ENCODE results near the gene MAGI2. TPM values are rescaled to one million over a fixed set of nuclear protein-coding genes. Genes with fewer than 3 reads are reported as not detected.

The MAGI2 gene
- total RNA-seq, 1 experiment from 2014 or later = 14.3 TPM

DNA sequence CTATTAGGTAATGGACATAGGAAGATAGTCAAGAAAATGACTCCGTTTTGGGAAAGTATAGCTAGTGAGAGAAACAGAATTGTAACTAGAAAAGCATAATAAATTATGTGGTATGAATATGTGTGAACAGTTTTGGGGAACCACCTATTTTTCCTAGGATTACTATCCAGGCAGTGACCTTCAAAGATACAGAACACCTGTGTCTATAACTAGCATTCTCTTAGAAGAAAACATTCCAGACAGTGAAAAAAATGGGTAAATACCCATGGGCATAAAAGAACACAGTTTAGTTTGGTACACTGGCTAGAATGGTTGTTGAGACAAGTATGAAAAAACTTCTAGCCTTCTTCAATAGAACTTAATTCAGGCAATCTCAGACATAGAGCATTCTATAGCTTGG lies 690.8 kb downstream of the MAGI2 start:
- no peaks in the 10 kb centered on the region for H3K27me3 ChIP-seq (ENCODE audit: insufficient read depth, low read length)
- H2BK120ac ChIP-seq (ENCODE audit: low read depth, low read length, poor library complexity, severe bottlenecking) = no peak overlapping the region
- H2BK15ac ChIP-seq (ENCODE audit: low read depth, low read length) = no peak overlapping the region
- H3K4me2 ChIP-seq (ENCODE audit: insufficient read depth, insufficient read length, low read length) = no peak overlapping the region
- no peak overlapping the region for H4K91ac ChIP-seq (ENCODE audit: insufficient read length, low read depth, low read length)
- WGBS (ENCODE audit: extremely low coverage, insufficient read length, low lambda C conversion rate) = no CpG with 5 or more reads among the region's 1 CpG
- no peak overlapping the region for H2AFZ ChIP-seq (ENCODE audit: low read length)
- no peak for DNase-seq
- Mint-ChIP-seq H3K27me3 (ENCODE audit: low read depth) (no peaks in the 10 kb centered on the region), H3K4me3 (no peak overlapping the region), H3K4me1 (peaks cover 1 to 2% of the 10 kb centered on the region in 2 experiments), H3K36me3 (ENCODE audit: insufficient read depth in 1 of 3, low read depth in 3 of 3) (peaks cover 2 to 3% (median 3%) of the 10 kb centered on the region in 3 experiments; a peak in 2 of 7 replicates), H3K27ac (no peak overlapping the region), H3K9me3 (no peaks in the 10 kb centered on the region)
- no peaks in the 10 kb centered on the region for H3K4me1 ChIP-seq (ENCODE audit: insufficient read depth, low read length)
- no peak overlapping the region for H3K56ac ChIP-seq (ENCODE audit: insufficient read length, low read depth, low read length)
- no peak overlapping the region for H3K18ac ChIP-seq (ENCODE audit: insufficient read length, low read depth, low read length)
- H2AK5ac ChIP-seq (ENCODE audit: insufficient read length, low read length) = no peak overlapping the region
- H3K79me2 ChIP-seq (ENCODE audit: insufficient read depth, low read length) = peaks cover 10% of the 10 kb centered on the region; the same call in 1 of the 2 replicates
- H3K4ac ChIP-seq (ENCODE audit: low read depth, low read length) = no peak overlapping the region
- H2BK20ac ChIP-seq (ENCODE audit: low read depth, low read length, poor library complexity, severe bottlenecking) = no peak overlapping the region
- H4K5ac ChIP-seq (ENCODE audit: insufficient read length, low read depth, low read length) = no peak overlapping the region
- H2BK5ac ChIP-seq (ENCODE audit: insufficient read length, low read length) = no peak overlapping the region
- H3K79me1 ChIP-seq (ENCODE audit: insufficient read depth, low read depth, low read length, poor library complexity, severe bottlenecking) = no peaks in the 10 kb centered on the region
- H3K14ac ChIP-seq (ENCODE audit: insufficient read depth, low read length) = no peak overlapping the region
- no peak overlapping the region for H2BK12ac ChIP-seq (ENCODE audit: insufficient read length, low read depth, low read length)
- H4K8ac ChIP-seq (replicated peaks; ENCODE audit: insufficient read length, low read depth, low read length) = no peak overlapping the region
- H3K9me3 ChIP-seq (ENCODE audit: control insufficient read depth, low read depth, low read length) = no peaks in the 10 kb centered on the region
- no peaks in the 10 kb centered on the region for H4K20me1 ChIP-seq (ENCODE audit: control insufficient read depth, insufficient read depth, insufficient read length)
- no peak overlapping the region for H3K27ac ChIP-seq (ENCODE audit: insufficient read length, low read depth, low read length)
- no peaks in the 10 kb centered on the region for H3K23me2 ChIP-seq (ENCODE audit: insufficient read length, low read depth, low read length, poor library complexity, severe bottlenecking)
- TF ChIP-seq, protein P1, sequence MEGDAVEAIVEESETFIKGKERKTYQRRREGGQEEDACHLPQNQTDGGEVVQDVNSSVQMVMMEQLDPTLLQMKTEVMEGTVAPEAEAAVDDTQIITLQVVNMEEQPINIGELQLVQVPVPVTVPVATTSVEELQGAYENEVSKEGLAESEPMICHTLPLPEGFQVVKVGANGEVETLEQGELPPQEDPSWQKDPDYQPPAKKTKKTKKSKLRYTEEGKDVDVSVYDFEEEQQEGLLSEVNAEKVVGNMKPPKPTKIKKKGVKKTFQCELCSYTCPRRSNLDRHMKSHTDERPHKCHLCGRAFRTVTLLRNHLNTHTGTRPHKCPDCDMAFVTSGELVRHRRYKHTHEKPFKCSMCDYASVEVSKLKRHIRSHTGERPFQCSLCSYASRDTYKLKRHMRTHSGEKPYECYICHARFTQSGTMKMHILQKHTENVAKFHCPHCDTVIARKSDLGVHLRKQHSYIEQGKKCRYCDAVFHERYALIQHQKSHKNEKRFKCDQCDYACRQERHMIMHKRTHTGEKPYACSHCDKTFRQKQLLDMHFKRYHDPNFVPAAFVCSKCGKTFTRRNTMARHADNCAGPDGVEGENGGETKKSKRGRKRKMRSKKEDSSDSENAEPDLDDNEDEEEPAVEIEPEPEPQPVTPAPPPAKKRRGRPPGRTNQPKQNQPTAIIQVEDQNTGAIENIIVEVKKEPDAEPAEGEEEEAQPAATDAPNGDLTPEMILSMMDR (conservative IDR thresholded peaks at IDR 0.05) = no peak
- H3K9ac ChIP-seq (ENCODE audit: extremely low read depth, insufficient read length, low read length) = no peak overlapping the region
- no peak overlapping the region for H3K23ac ChIP-seq (ENCODE audit: insufficient read length, low read depth, low read length)
- H3T11ph ChIP-seq (ENCODE audit: low read length) = no peak overlapping the region
